ENCODE results near the gene FAM131C. TPM values are rescaled to one million over a fixed set of nuclear protein-coding genes. Genes with fewer than 3 reads are reported as not detected.

Gene FAM131C
- total and polyA plus RNA-seq, 2 experiments from 2014 or later = 0.71 to 1.3 TPM

DNA sequence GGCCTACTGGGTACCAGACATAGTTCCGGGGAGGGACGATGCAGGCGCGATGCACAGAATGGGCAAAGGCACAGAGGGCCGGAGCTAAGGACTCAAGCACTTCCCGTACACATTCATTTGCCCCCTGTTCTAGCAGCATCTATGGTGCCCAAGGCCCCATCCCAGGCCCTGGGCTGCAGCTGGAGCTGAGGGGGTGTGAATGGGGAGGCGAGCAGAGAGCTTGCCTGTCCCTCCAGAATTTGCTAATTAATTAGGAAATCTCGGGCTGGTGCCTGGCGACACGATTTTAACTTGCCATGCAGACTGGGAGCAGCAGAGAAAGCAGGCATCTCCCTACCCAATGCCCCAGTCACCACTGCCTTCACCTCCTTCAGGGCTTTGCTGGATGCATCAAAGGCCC lies 46.5 kb upstream of the FAM131C start (continued):
- TF ChIP-seq ZNF462 (CRISPR knock-in tag; IDR thresholded peaks at IDR 0.05) = no peak

- no peaks in the 10 kb centered on the region for H3K9me3 Mint-ChIP-seq
- no peak overlapping the region for H3K27ac Mint-ChIP-seq
- peaks cover 68% of the 10 kb centered on the region for H3K4me1 Mint-ChIP-seq
- TF ChIP-seq CREB1 (CRISPR knock-in tag; IDR thresholded peaks at IDR 0.05; ENCODE audit: low read depth) = no peak
- no peak for TF ChIP-seq POLR2AphosphoS5 (IDR thresholded peaks at IDR 0.05; ENCODE audit: low read depth)
- TF ChIP-seq CTCF (conservative IDR thresholded peaks at IDR 0.05; ENCODE audit: low read depth in 2 of 2) = no peak
- no peak for TF ChIP-seq ZNF114 (CRISPR knock-in tag; IDR thresholded peaks at IDR 0.05)
- TF ChIP-seq STAT1 (IDR thresholded peaks at IDR 0.05; ENCODE audit: unreplicated experiment) = no peak
- TF ChIP-seq EZH2phosphoT487 (IDR thresholded peaks at IDR 0.05; ENCODE audit: unreplicated experiment) = no peak
- TF ChIP-seq ZNF331 (CRISPR knock-in tag; IDR thresholded peaks at IDR 0.05; ENCODE audit: low read depth) = no peak
- TF ChIP-seq JUNB (IDR thresholded peaks at IDR 0.05; ENCODE audit: unreplicated experiment) = no peak
- no peak for TF ChIP-seq ZNF462 (CRISPR knock-in tag; IDR thresholded peaks at IDR 0.05)
Observed at GRCh38 chr1:16119504-16119903, 46.1 kb upstream of the FAM131C start.

More at GRCh38 chr1:16119504-16119903, 46.1 kb upstream of the FAM131C start:
- Histone ChIP-seq H3K79me2 (replicated peaks; ENCODE audit: insufficient read depth) (no peaks in the 10 kb centered on the region), H3K27ac (ENCODE audit: low read depth) (no peak overlapping the region), H3K4me2 (no peak overlapping the region), H4K20me1 (replicated peaks; ENCODE audit: insufficient read depth) (0 out of 2 replicates have a peak, but pooled peaks cover 3% of the 10 kb centered on the region), H3K4me1 (ENCODE audit: insufficient read depth) (peaks cover 54% of the 10 kb centered on the region), H3K4me3 (no peak overlapping the region), H3K27me3 (ENCODE audit: insufficient read depth) (no peaks in the 10 kb centered on the region), H3K36me3 (ENCODE audit: insufficient read depth) (0 out of 2 replicates have a peak, but pooled peaks cover 2% of the 10 kb centered on the region), H3F3A (replicated peaks; ENCODE audit: low read depth) (0 out of 2 replicates have a peak, but pooled peaks cover 8% of the 10 kb centered on the region), H2AFZ (no peak overlapping the region), H3K9me2 (ENCODE audit: insufficient read depth) (no peaks in the 10 kb centered on the region)
- H3K4me3 Mint-ChIP-seq = no peak overlapping the region
- H3K36me3 Mint-ChIP-seq (ENCODE audit: low read depth) = peaks cover 17% of the 10 kb centered on the region
- DNase-seq (ENCODE audit: low spot score) (no peak), ATAC-seq (no peak)
- peaks cover 12% of the 10 kb centered on the region for H3K27me3 Mint-ChIP-seq (ENCODE audit: insufficient read depth, low read depth, poor library complexity)

Data from GM23338 (cell line).